ENCODE data around the gene DPP7.

The DPP7 gene

DNA sequence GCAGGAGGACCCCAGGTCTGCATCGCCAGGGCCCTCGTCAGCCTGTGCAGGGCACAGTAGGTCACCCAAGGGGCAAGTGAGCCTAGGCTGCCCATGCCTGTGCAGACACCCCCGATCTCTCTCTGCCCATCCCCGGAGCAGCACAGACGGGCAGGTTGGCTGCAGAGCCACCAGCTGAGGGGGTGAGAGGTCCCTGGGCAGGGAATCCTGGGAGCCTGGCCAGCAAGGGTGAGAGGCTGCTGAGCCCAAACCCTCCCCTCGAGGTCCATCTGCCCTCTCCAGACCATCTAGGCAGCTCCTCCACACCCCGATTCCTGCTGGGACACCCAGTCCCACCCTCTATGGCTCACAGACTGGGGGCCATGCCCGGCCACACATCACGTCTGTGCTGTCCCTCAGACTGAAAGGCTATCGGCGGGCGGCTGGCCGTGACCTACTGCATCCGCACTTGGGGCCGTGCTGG, 2.8 kb upstream of the DPP7 start:
- TF ChIP-seq YY1 (IDR thresholded peaks at IDR 0.05; ENCODE audit: low read depth) = no peak
- no peak for TF ChIP-seq ZBTB7A (IDR thresholded peaks at IDR 0.05; ENCODE audit: low read depth)
- TF ChIP-seq CREB1 (IDR thresholded peaks at IDR 0.05; ENCODE audit: low read depth) = no peak
- no peak for TF ChIP-seq CEBPB (IDR thresholded peaks at IDR 0.05)
- TF ChIP-seq REST (IDR thresholded peaks at IDR 0.05; ENCODE audit: low read depth) = no peak
- TF ChIP-seq MAX (IDR thresholded peaks at IDR 0.05) = no peak
- TF ChIP-seq, protein P1, sequence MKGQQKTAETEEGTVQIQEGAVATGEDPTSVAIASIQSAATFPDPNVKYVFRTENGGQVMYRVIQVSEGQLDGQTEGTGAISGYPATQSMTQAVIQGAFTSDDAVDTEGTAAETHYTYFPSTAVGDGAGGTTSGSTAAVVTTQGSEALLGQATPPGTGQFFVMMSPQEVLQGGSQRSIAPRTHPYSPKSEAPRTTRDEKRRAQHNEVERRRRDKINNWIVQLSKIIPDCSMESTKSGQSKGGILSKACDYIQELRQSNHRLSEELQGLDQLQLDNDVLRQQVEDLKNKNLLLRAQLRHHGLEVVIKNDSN (IDR thresholded peaks at IDR 0.05) = no peak
- no peak for TF ChIP-seq RAD21 (IDR thresholded peaks at IDR 0.05; ENCODE audit: low read depth)
- TF ChIP-seq EP300 (IDR thresholded peaks at IDR 0.05; ENCODE audit: borderline replicate concordance) = no peak
- no peak for TF ChIP-seq FOXM1 (IDR thresholded peaks at IDR 0.05; ENCODE audit: borderline replicate concordance, low read depth)
- TF ChIP-seq NFIC (IDR thresholded peaks at IDR 0.05) = no peak
- no peak for TF ChIP-seq EGR1 (IDR thresholded peaks at IDR 0.05)
- TF ChIP-seq TCF12 (IDR thresholded peaks at IDR 0.05; ENCODE audit: low read depth) = no peak
- TF ChIP-seq TAF1 (IDR thresholded peaks at IDR 0.05; ENCODE audit: low read depth) = no peak
- no peak for TF ChIP-seq TEAD4 (IDR thresholded peaks at IDR 0.05)

DNA sequence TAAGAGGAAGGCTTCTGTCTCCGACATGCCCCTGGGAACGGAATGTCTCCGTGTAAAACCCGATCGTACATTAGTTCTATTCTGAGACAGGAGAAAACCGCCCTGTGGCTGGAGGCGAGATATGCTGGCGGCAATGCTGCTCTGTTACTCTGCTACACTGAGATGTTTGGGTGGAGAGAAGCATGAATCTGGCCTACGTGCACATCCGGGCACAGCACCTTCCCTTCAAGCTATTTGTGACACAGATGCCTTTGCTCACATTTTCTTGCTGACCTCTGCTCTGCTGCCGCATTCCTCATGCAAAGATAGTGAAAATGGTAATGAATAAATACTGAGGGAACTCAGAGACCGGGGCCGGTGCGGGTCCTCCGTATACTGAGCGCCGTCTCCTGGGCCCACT, 2.2 kb upstream of the DPP7 start:
- TF ChIP-seq CEBPB (IDR thresholded peaks at IDR 0.05) = no peak
- no peak for TF ChIP-seq TAF1 (IDR thresholded peaks at IDR 0.05; ENCODE audit: low read depth)
- TF ChIP-seq TCF12 (IDR thresholded peaks at IDR 0.05; ENCODE audit: low read depth) = no peak
- TF ChIP-seq ZBTB7A (IDR thresholded peaks at IDR 0.05; ENCODE audit: low read depth) = no peak
- no peak for TF ChIP-seq TEAD4 (IDR thresholded peaks at IDR 0.05)
- TF ChIP-seq REST (IDR thresholded peaks at IDR 0.05; ENCODE audit: low read depth) = no peak
- TF ChIP-seq YY1 (IDR thresholded peaks at IDR 0.05; ENCODE audit: low read depth) = no peak
- TF ChIP-seq MAX (IDR thresholded peaks at IDR 0.05) = no peak
- no peak for TF ChIP-seq RAD21 (IDR thresholded peaks at IDR 0.05; ENCODE audit: low read depth)
- no peak for TF ChIP-seq CREB1 (IDR thresholded peaks at IDR 0.05; ENCODE audit: low read depth)
- no peak for TF ChIP-seq NFIC (IDR thresholded peaks at IDR 0.05)
- TF ChIP-seq FOXM1 (IDR thresholded peaks at IDR 0.05; ENCODE audit: borderline replicate concordance, low read depth) = no peak

DNA sequence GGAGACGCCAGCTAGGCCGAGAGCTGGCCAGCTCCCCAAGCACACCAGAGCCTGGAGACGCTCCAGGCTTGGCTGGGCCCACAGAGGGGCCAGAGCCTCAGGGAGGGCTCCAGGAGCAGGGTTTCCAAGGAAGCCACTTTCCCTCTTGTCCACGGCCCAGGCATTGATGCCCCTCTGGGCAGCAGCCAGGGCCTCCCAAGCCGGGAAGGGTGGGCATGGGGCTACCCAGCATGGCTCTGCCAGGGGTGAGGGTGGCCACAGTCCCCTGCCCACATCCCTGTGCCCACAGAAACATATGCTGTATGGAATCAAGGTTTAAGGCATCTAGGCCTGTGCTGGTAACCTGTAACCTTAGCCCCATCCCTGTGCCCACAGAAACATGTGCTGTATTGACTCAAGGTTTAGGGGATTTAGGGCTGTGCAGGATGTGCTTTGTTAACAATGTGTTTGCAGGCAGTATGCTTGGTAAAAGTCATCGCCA, 1.5 kb upstream of the DPP7 start:
- TF ChIP-seq TEAD4 (IDR thresholded peaks at IDR 0.05) (no peak), TCF12 (IDR thresholded peaks at IDR 0.05; ENCODE audit: low read depth) (no peak), CEBPB (IDR thresholded peaks at IDR 0.05) (no peak), REST (IDR thresholded peaks at IDR 0.05; ENCODE audit: low read depth) (no peak)
- TF ChIP-seq, protein P1 (IDR thresholded peaks at IDR 0.05) = no peak

DNA sequence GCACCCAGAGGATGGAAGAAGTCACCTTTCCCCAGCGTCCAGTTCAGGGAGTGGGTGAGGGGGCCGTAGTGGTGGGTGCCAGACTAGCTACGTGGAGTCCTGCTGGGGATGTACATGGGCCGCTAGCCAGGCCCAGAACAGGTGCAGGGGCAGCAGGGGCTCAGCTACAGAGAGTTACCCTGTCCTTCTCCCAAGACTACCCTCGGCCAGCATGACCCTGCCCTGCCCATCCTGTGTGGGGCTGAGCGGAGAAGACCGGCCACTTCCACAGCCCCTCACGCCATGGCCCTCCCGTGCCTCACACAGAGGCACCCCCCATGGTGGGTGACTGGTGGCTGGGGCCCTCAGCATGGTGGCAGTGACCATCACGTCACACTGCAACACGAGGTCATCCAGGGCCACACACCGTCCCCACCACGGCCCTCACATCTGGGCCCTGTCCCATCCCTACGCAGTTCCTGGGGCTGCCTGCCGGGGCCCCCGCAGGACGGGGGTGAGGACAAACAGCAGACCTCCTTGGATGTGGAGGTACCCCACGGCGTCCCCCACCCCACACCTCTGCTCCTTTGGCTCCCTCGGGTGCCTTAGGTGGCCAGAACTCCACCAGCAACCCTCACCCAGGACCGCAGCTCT, 977 bp upstream of the DPP7 start:
- no peak for TF ChIP-seq TAF1 (IDR thresholded peaks at IDR 0.05; ENCODE audit: low read depth)
- no peak for TF ChIP-seq EP300 (IDR thresholded peaks at IDR 0.05; ENCODE audit: borderline replicate concordance)
- TF ChIP-seq MAX (IDR thresholded peaks at IDR 0.05) = no peak
- no peak for TF ChIP-seq CREB1 (IDR thresholded peaks at IDR 0.05; ENCODE audit: low read depth)
- TF ChIP-seq, protein P1 (IDR thresholded peaks at IDR 0.05) = no peak
- no peak for TF ChIP-seq EGR1 (IDR thresholded peaks at IDR 0.05)
- TF ChIP-seq ZBTB7A (IDR thresholded peaks at IDR 0.05; ENCODE audit: low read depth) = no peak
- TF ChIP-seq YY1 (IDR thresholded peaks at IDR 0.05; ENCODE audit: low read depth) = no peak
- TF ChIP-seq TCF12 (IDR thresholded peaks at IDR 0.05; ENCODE audit: low read depth) = no peak
- no peak for TF ChIP-seq REST (IDR thresholded peaks at IDR 0.05; ENCODE audit: low read depth)
- no peak for TF ChIP-seq CEBPB (IDR thresholded peaks at IDR 0.05)
- TF ChIP-seq NFIC (IDR thresholded peaks at IDR 0.05) = no peak
- TF ChIP-seq TEAD4 (IDR thresholded peaks at IDR 0.05) = no peak
- no peak for TF ChIP-seq RAD21 (IDR thresholded peaks at IDR 0.05; ENCODE audit: low read depth)
- TF ChIP-seq FOXM1 (IDR thresholded peaks at IDR 0.05; ENCODE audit: borderline replicate concordance, low read depth) = no peak
